Activated CD4-positive, CD25-positive, alpha-beta regulatory T cell treated with anti-CD3 and anti-CD28 coated beads, Interleukin-2, amount 50 U/mL, for 16 hours (primary cell): Measurements from ENCODE around the gene RASAL2.
"Not testable (repeated sequence)": the region's sequence is repeated elsewhere in the genome, so short reads cannot be mapped to it uniquely, and the experiment has no call there.

Experiments
- DNase-seq: peaks from one replicate; pipeline ENCODE4 v3.0.0-alpha.2; 2020; ENCODE audit warnings: low read depth, low spot score

RASAL2 gene

DNA sequence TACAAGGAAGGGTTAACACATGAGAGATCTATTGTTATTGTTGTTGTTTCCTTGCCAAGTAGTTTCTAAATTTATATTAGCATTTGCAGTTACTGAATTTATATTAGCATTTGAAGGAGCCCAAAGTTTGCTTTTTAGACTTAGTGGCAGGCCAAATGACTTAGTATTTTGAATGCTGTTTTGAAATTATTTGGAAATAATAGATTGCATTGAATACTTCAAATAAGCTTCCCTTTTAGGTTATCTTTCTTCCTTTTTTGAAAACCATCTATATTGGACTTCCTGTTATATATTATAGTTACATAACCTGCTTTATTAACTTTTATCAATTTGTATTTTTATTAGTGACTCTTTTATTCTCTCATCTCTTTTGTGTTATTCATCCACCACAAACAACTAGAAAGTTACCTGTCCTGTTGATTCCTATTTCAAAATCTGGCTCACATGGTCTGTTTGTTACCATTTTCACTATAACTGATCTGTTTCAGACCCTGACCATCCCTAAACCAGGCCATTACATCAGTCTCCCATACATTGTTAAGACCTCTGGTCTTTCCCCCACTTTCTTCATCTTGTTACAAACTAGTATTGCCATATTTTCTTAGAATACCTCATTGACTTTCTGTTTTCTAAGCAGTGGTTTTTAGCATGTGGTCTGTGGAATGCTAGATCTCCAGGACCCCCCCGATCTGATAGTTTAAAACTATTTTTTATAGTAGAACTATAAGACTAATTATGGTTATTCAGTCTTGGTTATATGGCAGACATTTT lies 185.2 kb downstream of the RASAL2 start:
- DNase-seq: no peak

DNA sequence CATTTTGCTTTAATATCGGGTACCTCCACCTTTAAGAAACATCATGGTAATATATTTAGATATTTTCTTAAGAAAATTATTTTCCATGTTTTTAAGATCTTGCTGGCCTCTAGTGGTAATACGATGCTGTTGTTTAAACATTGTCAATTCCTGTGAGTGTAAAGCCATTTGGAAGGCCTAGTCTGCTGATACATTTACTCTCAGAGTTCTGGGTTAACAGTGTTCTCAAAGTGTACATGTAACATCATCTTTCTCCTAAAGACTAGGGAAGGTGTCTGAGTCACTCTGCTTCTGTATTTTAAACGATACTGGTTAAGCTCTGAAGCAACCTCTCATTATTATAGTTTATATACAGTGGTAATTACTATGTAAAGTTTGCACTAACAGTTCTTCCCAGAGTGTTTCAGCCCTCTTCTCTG lies 189.1 kb downstream of the RASAL2 start:
- no peak for DNase-seq

DNA sequence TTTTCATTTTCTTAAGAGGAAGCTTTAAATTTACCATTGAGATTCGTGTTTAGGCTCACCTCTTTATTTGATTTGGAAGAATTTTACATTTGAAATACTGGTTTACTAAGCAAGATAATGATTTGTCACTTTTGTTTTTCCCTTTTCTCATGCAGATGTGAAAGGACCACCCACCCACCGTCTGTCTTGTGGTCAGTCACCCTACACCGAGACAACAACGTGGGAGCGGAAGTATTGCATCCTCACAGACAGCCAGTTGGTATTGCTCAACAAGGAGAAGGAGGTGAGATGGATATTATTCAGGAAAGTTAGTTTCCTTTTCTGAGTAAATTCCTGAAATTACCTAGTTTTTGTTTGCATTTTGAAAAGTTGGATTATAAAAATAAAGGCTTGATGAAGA lies 189.5 kb downstream of the RASAL2 start:
- no peak for DNase-seq

DNA sequence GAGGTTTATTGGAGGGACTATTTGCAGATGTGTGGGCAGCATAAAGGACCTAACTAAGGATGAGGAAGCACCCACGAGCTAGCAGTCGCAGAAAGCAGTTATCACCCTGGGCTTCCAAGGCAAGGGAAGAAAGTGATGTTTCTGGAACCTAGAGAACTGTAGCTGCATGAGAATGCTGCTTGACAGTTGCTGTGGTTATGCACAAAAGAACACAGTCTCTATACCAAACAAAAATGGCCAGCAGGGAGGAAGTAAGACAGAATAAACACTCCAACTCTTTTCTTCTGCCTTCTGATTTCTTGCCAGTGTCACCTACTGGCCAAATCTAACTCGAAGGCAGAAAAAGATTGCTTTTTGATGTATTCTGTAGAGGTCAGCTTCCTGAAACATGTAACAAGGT lies 190.2 kb downstream of the RASAL2 start:
- DNase-seq: no peak

DNA sequence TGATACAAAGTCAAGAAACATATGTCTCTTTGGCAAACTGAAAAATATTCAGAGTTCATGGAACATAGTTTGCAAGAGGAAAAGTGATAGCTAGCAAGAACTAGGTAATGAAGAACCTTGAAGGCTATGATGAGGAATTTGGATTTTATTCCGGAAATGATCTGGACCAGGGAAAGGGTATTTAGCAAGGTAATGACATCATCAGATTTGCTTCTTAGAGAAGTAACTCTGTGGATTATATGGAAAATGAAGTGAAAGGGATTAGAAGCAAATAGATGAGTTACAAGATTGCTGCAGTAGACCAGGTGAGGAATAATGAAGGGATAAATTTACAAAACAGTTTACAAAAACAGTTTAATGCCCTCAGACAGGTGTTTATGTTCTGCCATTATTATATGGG lies 197.3 kb downstream of the RASAL2 start:
- no peak for DNase-seq

DNA sequence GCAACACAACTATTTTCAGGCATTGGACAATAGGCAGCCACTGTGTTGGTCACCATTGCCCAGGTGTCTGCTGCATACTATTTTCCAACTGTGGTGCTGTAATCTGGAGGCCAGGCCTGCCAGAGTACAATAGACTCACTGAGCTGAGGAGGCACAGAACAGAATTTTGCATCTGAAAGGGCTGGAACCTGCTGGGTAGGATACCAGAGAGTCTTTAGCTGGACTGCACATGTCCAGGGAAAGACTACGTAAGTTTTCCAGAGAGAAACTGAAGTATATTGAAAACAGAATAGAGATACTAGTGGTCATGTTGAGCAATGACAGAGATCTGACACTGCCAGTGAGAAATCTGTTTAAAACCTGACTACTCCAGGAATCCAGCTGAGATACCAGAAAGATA lies 200.8 kb downstream of the RASAL2 start:
- DNase-seq: no peak

DNA sequence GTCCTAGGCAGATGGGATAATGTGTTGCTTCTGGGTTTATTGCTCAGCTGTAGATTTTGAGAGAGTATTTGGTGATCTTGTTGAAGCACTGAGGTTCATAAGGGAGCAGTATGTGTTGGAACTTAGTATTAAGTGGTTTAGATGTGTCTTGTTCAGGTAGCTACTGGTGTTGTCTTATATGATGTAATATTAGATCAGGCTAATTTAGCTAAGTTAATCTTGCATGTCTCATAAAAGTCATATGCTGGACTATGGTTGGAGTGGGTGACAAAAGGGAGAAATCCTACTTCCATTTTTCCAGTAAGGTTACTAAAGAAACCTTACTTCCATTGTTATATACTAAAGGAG lies 206.4 kb downstream of the RASAL2 start:
- no peak for DNase-seq

DNA sequence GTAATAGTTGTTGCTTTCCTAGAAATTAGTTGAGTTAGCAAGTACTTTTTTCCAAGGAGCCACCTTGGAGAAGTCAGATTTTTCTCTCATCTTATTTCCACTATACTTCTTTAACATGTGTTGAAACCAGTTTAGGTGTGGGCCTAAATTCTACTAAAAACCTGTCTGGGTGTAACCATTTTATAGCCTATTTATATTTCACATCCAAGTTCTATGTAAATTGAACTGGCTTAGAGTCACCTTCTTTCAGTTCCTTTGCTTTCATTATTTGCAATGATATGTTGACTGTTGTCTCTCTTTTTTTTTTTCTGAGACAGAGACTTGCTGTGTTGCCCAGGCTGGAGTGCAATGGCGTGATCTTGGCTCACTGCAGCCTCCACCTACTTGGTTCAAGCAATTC lies 207.2 kb downstream of the RASAL2 start:
- no peak for DNase-seq

DNA sequence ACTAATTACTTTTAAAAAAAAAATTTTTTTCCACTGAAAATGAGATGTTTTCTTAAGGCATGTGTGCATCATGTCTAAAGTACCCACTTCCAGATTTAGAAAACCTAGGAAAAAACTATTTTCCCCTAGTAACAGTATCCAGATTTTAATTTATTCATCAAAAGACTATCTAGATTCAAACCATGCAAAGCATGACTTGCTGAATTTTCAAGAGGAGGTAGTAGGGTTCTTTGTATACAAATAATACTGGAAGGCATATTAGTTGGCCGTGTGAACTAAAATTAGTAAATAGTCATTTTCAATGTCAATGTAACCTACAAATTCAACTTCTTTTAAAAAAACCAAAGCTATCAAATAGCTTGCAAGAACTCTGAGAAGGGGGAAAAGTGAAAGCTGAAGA lies 213.4 kb downstream of the RASAL2 start:
- DNase-seq: no peak

DNA sequence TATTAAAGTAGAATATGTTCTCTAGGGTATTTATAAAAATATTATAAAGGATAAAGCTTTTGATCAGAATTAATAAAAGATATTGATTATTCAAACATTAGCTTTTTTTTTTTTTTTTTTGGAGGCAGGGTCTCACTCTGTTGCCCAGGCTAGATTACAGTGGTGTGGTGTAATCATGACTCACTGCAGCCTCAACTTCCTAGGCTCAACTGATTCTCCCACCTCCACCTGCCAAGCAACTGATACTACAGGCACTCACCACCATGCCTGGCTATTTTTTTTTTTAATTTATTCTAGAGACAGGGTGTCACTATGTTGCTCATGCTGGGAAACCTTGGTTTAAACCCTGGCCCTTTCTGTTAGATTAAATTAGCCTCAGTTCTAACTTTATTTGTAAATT lies 214.5 kb downstream of the RASAL2 start:
- no peak for DNase-seq

DNA sequence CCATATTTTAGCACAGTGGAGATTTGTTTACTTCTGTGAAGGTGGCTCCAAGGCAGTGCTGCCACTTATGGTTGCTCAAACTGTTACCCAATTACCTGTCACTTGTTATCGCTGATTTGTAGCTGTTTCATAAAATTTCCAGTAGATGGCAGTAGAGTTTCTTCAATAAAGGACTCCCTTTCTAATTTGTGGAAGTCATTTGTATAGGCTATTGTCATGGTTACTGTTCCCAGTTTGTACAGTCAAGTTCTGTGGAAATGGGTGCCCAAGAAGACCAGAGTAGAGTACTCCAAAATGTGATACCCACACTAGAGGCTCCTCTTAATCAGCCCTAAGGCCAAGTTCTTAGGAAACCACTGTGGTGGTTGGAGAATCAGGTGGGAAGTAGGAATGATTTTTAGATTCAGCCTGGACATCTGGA lies 216.8 kb downstream of the RASAL2 start:
- no peak for DNase-seq

DNA sequence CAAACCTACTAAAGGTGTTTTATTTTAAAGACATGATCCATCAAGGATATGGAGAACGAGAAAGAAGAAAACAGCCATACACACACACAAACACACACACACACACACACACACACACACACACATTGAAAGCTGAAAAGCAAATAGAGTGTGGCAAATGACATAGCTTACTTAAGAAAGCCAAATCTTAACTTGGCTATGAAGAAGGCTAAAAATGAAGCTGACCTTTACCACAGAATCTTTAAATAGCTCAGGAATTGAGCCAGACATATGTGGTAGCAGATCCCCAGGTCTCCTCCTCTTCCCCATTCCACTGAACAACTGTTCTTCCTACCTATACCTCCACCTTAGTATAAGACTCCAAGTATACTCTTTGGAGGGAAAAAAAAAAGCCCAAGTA lies 217.3 kb downstream of the RASAL2 start:
- no peak for DNase-seq

DNA sequence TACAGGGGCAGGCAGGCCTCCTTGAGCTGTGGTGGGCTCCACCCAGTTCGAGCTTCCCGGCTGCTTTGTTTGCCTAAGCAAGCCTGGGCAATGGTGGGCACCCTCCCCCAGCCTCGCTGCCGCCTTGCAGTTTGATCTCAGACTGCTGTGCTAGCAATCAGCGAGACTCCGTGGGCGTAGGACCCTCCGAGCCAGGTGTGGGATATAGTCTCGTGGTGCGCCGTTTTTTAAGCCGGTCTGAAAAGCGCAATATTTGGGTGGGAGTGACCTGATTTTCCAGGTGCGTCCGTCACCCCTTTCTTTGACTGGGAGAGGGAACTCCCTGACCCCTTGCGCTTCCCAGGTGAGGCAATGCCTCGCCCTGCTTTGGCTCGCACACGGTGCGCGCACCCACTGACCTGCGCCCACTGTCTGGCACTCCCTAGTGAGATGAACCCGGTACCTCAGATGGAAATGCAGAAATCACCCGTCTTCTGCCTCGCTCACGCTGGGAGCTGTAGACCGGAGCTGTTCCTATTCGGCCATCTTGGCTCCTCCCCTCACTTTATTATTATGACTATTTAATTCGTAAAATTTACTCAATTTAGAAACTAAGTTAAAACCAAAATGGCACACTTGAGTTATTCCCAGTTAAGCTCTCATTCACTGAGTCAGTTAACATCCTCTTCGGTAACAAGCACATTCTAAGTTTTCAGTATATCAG lies 226.5 kb downstream of the RASAL2 start:
- DNase-seq: not testable (repeated sequence)

DNA sequence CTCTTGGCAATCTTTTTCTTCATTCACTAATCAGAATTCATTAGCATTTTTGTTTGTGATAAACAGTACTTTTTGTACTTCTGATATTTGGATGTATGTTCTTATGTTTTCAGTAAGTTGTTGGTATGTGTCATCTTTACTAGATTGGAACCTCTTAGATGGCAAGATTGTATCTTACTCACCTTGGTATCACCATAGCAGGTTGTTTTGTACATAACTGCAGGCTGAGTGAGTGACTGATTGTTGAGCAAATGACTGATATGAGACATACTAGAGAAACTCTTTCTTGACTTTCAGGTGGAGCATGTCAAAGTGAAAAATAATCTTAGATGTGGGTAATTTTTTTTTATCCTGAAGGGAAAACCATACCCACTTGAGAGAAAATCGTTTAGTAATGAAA lies 229.2 kb downstream of the RASAL2 start:
- no peak for DNase-seq

DNA sequence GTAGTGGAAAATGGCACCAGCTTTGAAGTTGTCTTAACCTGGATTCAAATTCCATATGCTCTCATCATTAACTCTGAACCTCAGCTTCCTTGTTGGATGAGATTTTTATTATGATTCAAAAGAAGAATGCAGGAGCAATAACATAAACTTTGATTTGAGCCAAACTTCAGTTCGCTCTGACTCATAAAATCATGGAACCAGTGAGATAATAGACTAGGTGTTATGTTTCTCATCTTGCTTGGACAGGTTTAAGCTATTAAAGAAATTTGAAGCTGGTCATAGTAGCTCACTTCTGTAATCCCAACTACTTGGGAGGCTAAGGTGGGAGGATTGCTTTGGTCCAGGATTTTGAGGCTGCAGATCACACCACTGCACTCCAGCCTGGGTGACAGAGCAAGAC lies 230.1 kb downstream of the RASAL2 start:
- no peak for DNase-seq

DNA sequence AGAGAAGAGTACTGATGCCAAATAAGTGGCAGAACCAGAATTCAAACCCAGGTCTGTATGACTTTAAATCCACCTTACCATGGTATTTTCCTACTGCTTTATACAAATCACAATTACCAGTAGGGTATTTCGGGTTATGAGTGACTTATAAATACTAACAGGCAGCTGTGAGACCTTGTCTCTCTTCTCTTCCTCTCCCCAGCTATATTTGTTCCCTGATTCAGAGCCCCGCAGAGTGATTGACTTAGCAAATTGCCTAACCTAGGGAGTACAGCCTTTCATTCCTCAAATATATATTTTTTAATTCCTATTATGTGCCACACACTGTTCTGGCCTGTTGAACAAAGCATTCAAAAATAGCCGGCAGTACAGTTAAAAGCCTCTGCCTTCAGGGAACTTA lies 234.8 kb downstream of the RASAL2 start:
- no peak for DNase-seq

DNA sequence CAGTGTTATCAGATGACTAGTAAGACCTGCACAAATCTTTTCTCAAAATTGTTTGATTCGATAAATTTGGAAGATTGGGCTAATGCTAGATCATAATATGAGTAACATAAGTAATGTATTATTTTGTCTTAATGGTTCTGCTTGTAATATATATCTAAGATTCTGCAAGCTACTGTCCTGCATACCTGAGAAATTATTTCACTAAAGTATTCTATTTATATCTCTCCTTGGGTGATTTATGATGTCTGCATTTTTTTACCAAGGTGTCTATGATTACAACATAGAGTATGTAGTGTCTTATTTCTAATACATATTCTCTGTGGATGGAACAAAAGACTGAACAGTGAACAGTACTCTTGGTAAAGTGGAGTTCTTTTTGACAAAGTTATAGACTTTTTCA lies 236.2 kb downstream of the RASAL2 start:
- DNase-seq: no peak

DNA sequence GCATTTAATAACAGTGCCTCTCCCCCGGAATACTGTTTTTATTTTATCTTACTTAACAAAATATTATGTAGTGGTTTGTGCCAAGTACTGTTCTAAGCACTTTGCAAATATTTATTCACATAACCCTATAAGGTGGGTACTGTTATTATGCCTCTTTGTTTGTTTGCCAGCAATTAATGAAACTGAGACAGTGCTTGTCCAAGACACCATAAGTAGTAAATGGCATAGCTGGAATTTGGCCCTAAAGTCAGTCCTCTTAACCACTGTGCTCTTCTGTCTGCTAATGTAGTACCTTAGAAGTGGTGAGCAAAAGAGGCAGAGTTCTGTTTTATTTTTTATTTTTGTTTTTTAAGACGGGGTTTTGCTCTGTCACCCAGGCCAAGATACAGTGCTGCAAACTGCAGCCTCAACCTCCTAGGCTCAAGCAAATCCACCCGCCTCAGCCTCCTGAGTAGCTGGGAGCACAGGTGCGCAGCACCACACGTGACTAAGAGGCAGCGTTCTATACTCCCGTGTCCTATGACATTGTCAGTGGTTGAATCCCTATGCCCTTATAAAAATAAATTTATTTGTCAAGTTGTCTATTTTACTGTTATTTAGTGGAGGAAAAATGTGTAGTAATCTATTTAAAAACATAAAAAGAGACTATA lies 237.1 kb downstream of the RASAL2 start:
- DNase-seq: no peak

DNA sequence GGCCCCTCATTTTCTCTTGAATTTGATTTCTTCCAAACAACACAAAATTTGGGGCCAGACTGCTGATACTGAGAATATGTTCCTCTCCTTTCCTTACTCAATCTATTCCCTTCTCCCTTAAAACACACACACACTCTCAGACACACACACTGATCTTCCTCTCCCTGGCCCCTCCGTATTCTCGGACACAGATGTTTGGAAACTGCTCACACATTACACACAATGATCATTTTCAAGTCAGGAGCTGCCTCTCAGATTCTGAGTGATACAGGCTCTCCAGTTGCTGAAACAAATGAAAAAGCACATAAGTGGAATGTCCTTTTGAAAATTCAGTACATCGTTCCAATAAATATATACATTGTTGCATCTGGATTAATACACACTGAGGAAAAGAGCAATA lies 241.5 kb downstream of the RASAL2 start:
- no peak for DNase-seq

DNA sequence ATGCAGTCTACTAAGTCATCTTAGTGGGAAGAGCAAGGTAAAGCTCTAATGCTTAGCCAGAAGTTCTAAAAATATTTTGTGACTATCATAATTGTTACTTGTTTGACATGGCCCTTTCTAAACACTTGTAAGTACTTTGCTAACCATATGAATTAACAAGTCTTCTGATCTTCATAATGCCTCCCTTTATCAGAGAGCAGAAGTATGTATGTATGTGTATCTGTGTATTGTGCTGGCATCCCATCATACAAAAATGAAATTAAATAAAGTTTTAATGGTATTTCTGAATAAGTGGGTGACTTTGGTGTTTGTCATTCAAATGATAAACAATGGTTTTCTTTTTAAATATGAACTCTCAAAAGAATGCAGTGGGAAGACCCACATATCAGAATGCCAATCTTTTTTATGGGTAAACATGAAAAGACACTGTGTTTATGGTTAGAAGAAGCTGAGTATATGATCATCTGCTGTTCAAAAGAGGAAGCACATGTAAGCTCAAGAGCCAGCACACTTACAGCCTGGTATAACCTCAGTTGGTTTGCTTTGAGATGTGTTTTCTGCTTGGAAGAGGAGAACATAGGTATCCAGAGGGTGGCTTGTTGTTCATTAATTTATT lies 243.3 kb downstream of the RASAL2 start:
- DNase-seq: no peak

DNA sequence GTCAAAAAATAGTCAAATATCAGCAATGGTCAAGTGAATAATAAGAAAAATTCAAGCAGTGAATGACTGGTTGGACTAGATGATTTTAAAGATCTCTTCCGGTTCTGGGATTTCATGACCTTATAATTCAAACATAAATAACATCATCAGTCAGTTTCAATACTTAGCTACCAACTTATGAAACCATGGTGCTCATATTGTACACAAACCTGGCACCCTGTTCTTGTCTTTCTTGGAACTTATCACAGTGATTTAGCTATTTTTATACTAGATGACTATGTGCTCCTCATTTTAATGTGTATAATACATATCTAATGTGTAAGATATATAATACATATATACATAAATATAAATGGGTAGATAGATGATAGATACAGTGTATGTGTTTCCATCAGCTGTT lies 245.9 kb downstream of the RASAL2 start:
- no peak for DNase-seq

DNA sequence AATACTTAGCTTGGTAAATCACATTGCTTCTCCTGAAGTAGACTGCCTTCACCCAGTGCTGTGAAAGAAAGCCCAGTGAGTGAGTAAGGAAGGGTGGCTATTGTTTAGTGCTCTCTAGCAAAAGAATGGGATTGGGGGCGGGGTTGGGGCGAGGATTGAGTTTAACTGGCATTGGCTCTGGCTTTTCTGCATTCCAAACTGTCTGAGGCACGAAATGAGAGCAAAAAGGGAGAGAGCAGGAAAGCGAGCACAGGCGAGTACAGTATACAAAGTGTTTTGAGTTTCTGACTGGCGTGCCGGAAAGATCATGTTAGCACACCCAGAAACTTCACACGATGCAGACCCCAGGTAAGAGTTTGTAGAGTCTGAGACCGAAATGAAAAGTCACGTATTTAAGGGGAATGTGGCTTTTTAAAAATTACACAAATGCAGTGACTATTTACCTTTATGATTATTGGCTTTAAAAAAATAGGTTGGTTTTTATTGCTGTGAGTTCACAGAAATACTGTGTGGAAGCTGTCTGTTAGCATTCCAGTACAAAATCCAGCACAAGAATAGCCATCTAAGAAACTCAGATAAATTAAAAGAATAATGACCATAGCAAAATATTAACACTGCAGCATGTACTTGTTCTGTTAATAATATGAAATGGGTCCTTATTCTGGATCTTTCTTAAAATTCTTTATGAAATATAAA lies 247.5 kb downstream of the RASAL2 start:
- DNase-seq: no peak
